Measurements from ENCODE around the gene STT3B. TPM values are rescaled to one million over a fixed set of nuclear protein-coding genes. Genes with fewer than 3 reads are reported as not detected.

STT3B gene
- total RNA-seq, 1 experiment from 2014 or later: 149 TPM

DNA sequence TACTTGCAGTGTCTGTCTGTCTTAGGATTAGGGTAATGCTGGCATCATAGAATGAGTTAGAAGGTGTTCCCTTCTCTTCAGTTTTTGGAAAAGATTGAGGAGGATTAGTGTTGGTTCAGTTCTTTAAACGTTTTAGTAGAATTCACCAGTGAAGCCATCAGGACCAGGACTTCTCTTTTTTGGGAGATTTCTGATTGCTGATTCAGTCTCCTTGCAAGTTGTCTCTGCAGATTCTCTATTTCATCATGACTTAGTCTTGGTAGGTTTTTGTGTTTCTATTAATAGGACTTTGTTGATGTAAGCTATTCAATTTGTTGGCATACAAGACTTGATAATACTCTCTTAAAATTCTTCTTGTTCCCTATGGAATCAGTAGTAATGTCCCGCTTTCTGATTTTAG, 48.9 kb downstream of the STT3B start:
- no peak overlapping the region for H3K4me2 ChIP-seq (ENCODE audit: low read length)
- no peak overlapping the region for H3K27ac ChIP-seq (ENCODE audit: low read length)
- no TSS peak for BruUV-seq (replicated peaks)
- intact Hi-C loops (cut with micrococcal nuclease): no loop called here
- H3K4me1 ChIP-seq (ENCODE audit: insufficient read depth, low read length): no peaks in the 10 kb centered on the region
- DNase-seq (no peak), ATAC-seq (no peak)
- TF ChIP-seq EZH2phosphoT487 (IDR thresholded peaks at IDR 0.05; ENCODE audit: borderline replicate concordance, low read length): no peak
- no peak for TF ChIP-seq CTCF (conservative IDR thresholded peaks at IDR 0.05; ENCODE audit: low read depth, low read length)
- no peak for TF ChIP-seq EZH2 (IDR thresholded peaks at IDR 0.05; ENCODE audit: low read length, unreplicated experiment)
- peaks cover 37% of the 10 kb centered on the region for H3K36me3 ChIP-seq (ENCODE audit: low read depth, low read length)
- ChIA-PET CTCF (no interaction called here), POLR2A (ENCODE audit: unreplicated experiment) (no interaction called here)
- no peak overlapping the region for H3K4me3 ChIP-seq (ENCODE audit: low read length)
- no peak overlapping the region for H3K9ac ChIP-seq (ENCODE audit: low read length)
- no peaks in the 10 kb centered on the region for H3K9me2 ChIP-seq (replicated peaks; ENCODE audit: low read length)
- H3F3A ChIP-seq (ENCODE audit: low read length, unreplicated experiment): no peaks in the 10 kb centered on the region
- no peaks in the 10 kb centered on the region for H3K9me3 ChIP-seq (ENCODE audit: low read length)
- no peaks in the 10 kb centered on the region for H3K27me3 ChIP-seq (ENCODE audit: low read length)
- peaks cover 92% of the 10 kb centered on the region for H3K79me2 ChIP-seq (ENCODE audit: low read length)
- H2AFZ ChIP-seq (ENCODE audit: low read length): no peak overlapping the region
- H4K20me1 ChIP-seq (ENCODE audit: low read length): peaks cover 24% of the 10 kb centered on the region

DNA sequence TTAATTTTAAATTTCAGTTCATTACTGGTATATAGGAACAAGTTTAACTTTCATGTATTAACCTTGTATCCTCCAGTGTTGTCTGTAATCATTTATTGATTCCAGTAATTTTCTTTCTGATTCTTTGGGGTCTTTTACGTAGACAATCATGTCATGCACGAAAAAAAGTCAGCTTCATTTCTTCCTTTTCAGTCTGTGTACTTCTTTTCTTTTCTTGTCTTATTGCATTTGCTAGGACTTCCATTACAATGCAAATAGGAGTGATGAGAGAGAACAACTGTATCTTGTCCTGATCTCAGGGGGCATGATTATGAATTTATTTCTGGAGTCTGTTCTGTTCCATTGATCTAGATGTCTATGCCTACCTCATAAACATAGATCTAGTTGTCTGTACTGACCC, 56.5 kb downstream of the STT3B start:
- intact Hi-C loops (cut with micrococcal nuclease): no loop called here
- Histone ChIP-seq H3K79me2 (ENCODE audit: low read length) (peaks cover 89% of the 10 kb centered on the region), H3K9me2 (replicated peaks; ENCODE audit: low read length) (no peaks in the 10 kb centered on the region), H3K4me2 (ENCODE audit: low read length) (no peak overlapping the region), H2AFZ (ENCODE audit: low read length) (no peak overlapping the region), H3K36me3 (ENCODE audit: low read depth, low read length) (peaks cover 46% of the 10 kb centered on the region), H3K4me3 (ENCODE audit: low read length) (no peak overlapping the region), H4K20me1 (ENCODE audit: low read length) (peaks cover 23% of the 10 kb centered on the region; the same call in 1 of the 2 replicates), H3K27ac (ENCODE audit: low read length) (no peak overlapping the region), H3K9me3 (ENCODE audit: low read length) (no peaks in the 10 kb centered on the region), H3K4me1 (ENCODE audit: insufficient read depth, low read length) (no peaks in the 10 kb centered on the region), H3K9ac (ENCODE audit: low read length) (no peak overlapping the region), H3K27me3 (ENCODE audit: low read length) (no peaks in the 10 kb centered on the region), H3F3A (ENCODE audit: low read length, unreplicated experiment) (no peaks in the 10 kb centered on the region)
- no peak for DNase-seq
- TF ChIP-seq CTCF (conservative IDR thresholded peaks at IDR 0.05; ENCODE audit: low read depth, low read length): no peak
- no peak for TF ChIP-seq EZH2phosphoT487 (IDR thresholded peaks at IDR 0.05; ENCODE audit: borderline replicate concordance, low read length)
- TF ChIP-seq EZH2 (IDR thresholded peaks at IDR 0.05; ENCODE audit: low read length, unreplicated experiment): no peak
- POLR2A ChIA-PET (ENCODE audit: unreplicated experiment): no interaction called here
- CTCF ChIA-PET: no interaction called here
- ATAC-seq: no peak
- BruUV-seq (replicated peaks): no TSS peak

DNA sequence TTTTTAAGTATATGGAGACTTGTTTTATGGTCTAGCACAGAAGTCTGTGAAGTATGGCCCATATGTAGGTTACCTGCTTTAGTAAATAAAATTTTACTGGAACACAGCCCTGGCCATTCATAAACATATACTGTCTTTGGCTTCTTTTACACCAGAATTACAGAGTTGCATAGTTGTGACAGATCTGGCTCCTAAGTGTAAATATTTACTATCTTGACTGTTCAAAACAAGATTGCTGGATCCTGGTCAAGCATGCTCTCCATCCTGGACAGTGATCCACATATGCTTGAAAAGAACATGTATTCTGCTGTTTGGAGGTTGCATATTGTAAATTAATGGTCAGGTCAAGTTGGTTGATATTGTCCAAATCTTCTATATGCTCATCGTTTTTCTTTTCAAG, 57.9 kb downstream of the STT3B start:
- no peak overlapping the region for H3K27ac ChIP-seq (ENCODE audit: low read length)
- ATAC-seq: no peak
- intact Hi-C loops (cut with micrococcal nuclease): loop anchor here (2.0 kb wide), 1 partner anchor 16 kb away; no protein-coding TSS in a partner anchor

More for the DNA sequence above, 57.9 kb downstream of the STT3B start:
- Histone ChIP-seq H3K9me3 (ENCODE audit: low read length) (no peaks in the 10 kb centered on the region), H3K36me3 (ENCODE audit: low read depth, low read length) (peaks cover 45% of the 10 kb centered on the region), H4K20me1 (ENCODE audit: low read length) (peaks cover 19% of the 10 kb centered on the region; the same call in 1 of the 2 replicates), H3K79me2 (ENCODE audit: low read length) (peaks cover 80% of the 10 kb centered on the region), H3K9ac (ENCODE audit: low read length) (no peak overlapping the region), H2AFZ (ENCODE audit: low read length) (no peak overlapping the region), H3K27me3 (ENCODE audit: low read length) (no peaks in the 10 kb centered on the region), H3K9me2 (replicated peaks; ENCODE audit: low read length) (no peaks in the 10 kb centered on the region), H3K4me1 (ENCODE audit: insufficient read depth, low read length) (no peaks in the 10 kb centered on the region), H3F3A (ENCODE audit: low read length, unreplicated experiment) (no peaks in the 10 kb centered on the region), H3K4me2 (ENCODE audit: low read length) (no peak overlapping the region), H3K4me3 (ENCODE audit: low read length) (no peak overlapping the region)
- BruUV-seq (replicated peaks): no TSS peak
- DNase-seq: no peak
- POLR2A ChIA-PET (ENCODE audit: unreplicated experiment): no interaction called here
- CTCF ChIA-PET: no interaction called here
- TF ChIP-seq EZH2phosphoT487 (IDR thresholded peaks at IDR 0.05; ENCODE audit: borderline replicate concordance, low read length) (no peak), CTCF (conservative IDR thresholded peaks at IDR 0.05; ENCODE audit: low read depth, low read length) (no peak), EZH2 (IDR thresholded peaks at IDR 0.05; ENCODE audit: low read length, unreplicated experiment) (no peak)
